ENCODE results near the gene LAIR1. TPM values are rescaled to one million over a fixed set of nuclear protein-coding genes. Genes with fewer than 3 reads are reported as not detected.
"Not testable (repeated sequence)": the region's sequence is repeated elsewhere in the genome, so short reads cannot be mapped to it uniquely, and the experiment has no call there.

Gene LAIR1
- total RNA-seq, 1 experiment from 2014 or later = not detected

DNA sequence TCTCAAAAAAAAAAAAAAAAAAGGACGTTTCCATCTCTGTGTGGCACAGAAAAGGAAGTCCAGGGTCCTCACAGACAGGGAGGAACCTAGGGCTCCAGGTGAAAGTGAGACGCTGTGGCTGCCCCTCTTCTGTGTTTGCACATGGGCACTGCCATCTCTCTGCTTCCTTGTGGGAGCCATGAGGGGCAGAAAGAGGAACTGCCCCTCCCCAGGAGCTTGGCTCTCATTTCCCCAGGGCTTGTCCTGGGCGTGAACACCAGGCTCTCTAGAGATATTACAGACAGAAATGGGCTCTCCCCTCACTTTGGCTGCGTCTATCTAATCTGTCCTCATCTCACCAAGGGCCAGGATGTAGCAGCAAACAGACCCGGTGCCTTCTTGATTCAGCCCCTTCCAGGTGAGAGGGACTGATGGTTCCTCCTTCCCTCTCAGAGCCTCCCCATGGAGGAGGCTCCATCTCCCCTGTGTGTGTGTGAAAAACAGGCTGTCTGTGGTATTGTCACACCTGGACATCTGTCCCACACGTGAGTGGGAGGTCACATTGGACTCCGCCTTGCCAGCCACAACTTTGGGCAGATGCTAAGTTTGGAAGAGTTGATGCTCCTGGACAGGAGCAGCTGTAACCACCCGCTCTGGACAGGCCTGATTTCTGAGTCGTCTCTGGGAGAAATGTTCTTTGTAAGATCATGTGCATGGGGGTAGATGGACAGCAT, 24.9 kb downstream of the LAIR1 start:
- no peak for DNase-seq

DNA sequence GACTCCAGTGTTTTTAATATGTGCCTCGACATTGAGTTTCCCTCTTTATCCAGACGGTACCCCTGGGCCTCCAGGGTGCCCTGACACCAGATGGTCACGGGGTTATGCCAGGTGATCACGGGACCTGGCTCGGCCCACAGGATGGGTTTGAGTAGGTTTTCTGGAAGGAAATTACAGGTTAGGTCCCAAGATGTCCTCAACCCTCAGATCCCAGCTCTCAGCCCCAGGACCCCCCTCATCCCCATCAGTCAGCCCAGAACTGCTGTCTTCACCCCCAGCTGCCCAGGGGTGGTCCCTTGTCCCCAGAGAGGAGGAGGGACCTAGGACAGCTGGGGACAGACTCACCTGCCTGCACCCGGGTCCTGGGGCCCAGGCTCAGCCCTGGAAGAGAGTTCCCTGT, 26.2 kb downstream of the LAIR1 start:
- H3K4me3 ChIP-seq = no peak overlapping the region
- H3K4me1 ChIP-seq = no peaks in the 10 kb centered on the region
- no peak overlapping the region for H3K27ac ChIP-seq
- no peaks in the 10 kb centered on the region for H3K9me3 ChIP-seq (replicated peaks)
- DNase-seq = no peak
- H3K36me3 ChIP-seq = no peaks in the 10 kb centered on the region
- H3K27me3 ChIP-seq = peaks cover 17% of the 10 kb centered on the region; the same call in 1 of the 2 replicates

More for the DNA sequence above, 24.9 kb downstream of the LAIR1 start:
- no peak overlapping the region for H3K27ac ChIP-seq
- H3K4me3 ChIP-seq = no peak overlapping the region
- H3K27me3 ChIP-seq = peaks cover 26% of the 10 kb centered on the region; the same call in 1 of the 2 replicates
- no peaks in the 10 kb centered on the region for H3K4me1 ChIP-seq
- H3K9me3 ChIP-seq (replicated peaks) = no peaks in the 10 kb centered on the region
- no peaks in the 10 kb centered on the region for H3K36me3 ChIP-seq

DNA sequence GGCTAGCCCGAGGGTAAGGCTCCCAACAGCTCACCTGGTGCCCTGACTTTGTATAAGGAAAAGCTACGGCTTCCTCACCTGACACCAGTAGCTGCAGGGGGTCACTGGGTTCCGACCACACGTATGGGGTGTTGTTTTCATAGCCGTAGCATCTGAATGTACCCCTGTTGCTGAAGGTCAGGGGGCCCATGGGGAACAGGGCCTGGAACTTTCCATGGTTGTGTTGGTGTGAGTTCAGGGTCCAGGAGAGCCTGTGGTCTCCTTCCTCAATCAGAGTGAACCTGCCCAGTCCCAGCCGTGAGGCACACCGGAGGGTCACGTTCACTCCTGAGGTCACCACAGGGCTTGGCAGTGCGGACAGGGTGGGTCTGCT, 26.9 kb downstream of the LAIR1 start:
- H3K36me3 ChIP-seq = no peaks in the 10 kb centered on the region
- H3K27ac ChIP-seq = no peak overlapping the region
- peaks cover 17% of the 10 kb centered on the region; the same call in 1 of the 2 replicates for H3K27me3 ChIP-seq
- DNase-seq = no peak
- H3K9me3 ChIP-seq (replicated peaks) = no peaks in the 10 kb centered on the region
- no peaks in the 10 kb centered on the region for H3K4me1 ChIP-seq
- no peak overlapping the region for H3K4me3 ChIP-seq

DNA sequence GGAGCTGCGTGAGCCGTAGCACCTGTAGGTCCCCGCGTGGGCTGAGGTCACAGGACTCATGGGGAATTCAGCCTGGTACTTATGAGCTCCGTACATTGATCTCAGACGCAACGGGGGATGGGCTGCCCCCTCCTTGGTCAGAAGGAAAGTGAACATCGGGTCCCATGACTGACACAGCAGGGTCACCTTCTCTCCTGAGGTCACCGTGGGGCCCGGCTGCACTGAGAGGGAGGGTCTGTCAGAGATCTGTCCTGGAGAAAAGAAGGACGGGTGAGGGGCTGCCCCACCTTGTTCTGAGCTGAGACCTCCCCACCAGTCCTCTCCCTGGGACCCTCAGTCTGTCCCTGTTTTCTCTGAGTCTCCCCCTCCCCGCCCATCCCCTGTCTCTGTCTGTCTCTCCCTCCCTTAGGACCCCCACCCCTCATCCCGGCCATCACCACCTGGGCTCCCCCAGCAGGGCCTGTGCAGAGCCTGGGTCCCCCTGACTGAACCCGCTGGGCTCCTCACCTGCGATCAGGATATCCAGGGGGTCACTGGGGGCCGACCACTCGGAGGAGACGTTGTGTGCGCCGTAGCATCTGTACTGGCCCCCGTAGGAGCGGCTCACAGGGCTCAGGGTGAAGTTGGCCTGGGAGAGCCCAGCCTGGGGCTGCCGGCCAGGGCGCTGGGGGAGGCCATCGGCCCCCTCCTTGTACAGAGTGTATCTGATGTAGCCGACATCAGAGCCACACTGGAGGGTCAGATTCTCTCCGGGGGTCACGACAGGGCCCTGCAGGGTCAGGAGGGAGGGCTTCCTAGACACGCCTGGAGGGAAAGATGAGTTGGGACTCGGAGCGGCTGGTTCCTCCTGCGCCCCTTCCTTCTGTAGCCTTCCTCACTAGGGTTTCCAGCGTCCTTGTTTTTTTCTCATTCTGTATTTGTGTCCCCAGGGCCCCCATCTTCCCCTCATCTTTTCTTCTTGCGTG, 27.6 kb downstream of the LAIR1 start:
- Histone ChIP-seq H3K4me3 (no peak overlapping the region), H3K27me3 (peaks cover 17% of the 10 kb centered on the region; the same call in 1 of the 2 replicates), H3K9me3 (replicated peaks) (no peaks in the 10 kb centered on the region), H3K36me3 (no peaks in the 10 kb centered on the region), H3K4me1 (no peaks in the 10 kb centered on the region), H3K27ac (no peak overlapping the region)
- no peak for DNase-seq

DNA sequence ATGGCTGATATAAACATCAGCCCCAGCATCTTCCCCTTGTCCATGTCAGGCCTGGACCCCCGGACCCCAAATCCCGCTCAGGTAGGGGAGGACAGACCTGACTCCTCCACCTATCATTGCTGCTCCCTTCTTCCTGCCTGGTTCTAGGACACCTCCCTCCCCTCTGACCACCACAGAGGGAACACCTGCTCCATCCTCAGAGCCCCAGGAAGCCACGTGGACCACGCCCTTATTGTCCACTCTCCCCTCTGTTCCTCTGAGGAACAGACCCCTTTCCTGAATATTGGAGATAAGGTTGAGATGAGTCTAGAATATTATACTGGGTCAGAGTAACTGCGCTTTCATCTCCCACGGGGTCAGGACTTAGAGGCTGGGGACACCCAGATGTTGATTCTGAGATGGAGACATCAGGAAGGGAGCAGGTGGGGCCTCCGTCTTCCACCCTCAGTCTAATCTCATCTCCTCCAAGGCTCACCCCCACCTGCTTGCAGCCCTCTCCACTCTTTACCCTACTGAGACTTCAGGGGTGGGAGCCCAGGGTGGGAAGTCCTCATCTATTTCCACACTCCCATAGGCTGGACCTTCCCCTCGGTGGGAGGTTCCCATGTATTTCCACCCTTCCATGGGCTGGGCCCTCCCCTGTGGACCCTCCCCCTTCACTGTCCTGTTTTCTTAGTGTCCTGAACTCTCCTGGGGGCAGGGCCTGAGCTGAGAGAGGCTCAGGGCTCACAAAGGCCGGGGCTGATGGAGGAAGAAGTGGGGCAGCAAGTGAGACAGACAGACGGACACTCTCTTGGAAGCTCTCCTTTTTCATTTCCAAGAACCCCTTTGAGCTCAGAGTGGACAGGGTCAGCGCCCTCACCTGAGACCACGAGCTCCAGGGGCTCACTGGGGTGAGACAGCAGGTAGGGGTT, 28.5 kb downstream of the LAIR1 start:
- no peak overlapping the region for H3K4me3 ChIP-seq
- peaks cover 17% of the 10 kb centered on the region; the same call in 1 of the 2 replicates for H3K27me3 ChIP-seq

DNA sequence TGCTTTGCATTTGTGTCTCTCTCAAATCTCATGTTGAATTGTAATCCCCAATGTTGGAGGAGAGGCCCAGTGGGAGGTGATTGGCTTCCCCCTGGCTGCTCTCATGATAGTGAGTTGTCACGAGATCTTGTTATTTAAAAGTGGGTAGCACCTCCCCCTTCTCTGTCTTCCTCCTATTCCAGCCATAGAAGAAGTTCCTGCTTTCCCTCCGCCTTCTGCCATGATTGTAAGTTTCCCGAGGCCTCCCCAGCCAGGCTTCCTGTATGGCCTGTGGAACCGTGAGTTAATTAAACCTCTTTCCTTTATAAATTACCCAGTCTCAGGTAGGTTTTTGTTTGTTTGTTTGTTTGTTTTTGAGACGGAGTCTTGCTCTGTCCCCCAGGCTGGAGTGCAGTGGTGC, 29.6 kb downstream of the LAIR1 start:
- no peaks in the 10 kb centered on the region for H3K36me3 ChIP-seq
- DNase-seq = no peak
- H3K4me3 ChIP-seq = no peak overlapping the region
- H3K27me3 ChIP-seq = peaks cover 17% of the 10 kb centered on the region; the same call in 1 of the 2 replicates
- H3K9me3 ChIP-seq (replicated peaks) = no peaks in the 10 kb centered on the region
- no peaks in the 10 kb centered on the region for H3K4me1 ChIP-seq
- H3K27ac ChIP-seq = no peak overlapping the region

More for the DNA sequence above, 28.5 kb downstream of the LAIR1 start:
- Histone ChIP-seq H3K9me3 (replicated peaks) (no peaks in the 10 kb centered on the region), H3K36me3 (no peaks in the 10 kb centered on the region), H3K27ac (no peak overlapping the region), H3K4me1 (no peaks in the 10 kb centered on the region)
- DNase-seq = no peak

DNA sequence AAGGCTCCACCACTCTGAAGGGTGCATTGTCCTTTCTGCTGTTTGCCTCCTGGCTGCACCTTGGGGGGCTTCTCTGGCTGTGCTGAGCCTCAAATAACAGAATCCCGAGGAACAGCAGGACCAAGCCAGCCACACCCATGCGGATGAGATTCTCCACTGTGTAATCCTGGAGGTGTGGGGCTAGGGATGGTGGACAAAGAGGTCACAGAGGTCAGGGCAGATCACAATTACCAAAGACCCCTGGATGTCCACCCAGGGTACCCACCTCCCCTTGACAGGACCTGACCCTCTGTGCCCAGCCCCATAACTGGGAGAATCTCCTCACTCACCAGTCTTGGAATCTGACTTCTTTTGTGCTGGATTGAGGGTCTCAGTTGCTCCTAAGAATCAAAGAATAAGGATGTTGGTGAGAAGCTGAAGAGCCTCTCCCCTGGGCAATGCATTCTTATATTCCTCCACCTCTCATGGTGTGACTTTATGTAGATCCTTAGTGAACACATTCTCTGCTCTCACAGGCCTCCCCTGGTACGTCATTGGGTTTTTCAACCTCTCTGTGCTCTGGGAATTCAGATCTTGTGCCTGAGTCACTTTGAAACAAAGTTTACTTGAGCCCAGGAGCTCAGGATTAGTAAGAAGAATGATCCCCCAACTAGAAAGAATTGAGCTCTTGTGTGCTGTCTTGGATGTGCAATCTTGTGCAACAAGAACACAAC, 31.0 kb downstream of the LAIR1 start:
- H3K9me3 ChIP-seq (replicated peaks) = no peaks in the 10 kb centered on the region
- H3K27ac ChIP-seq = no peak overlapping the region
- no peaks in the 10 kb centered on the region for H3K4me1 ChIP-seq
- DNase-seq = no peak
- H3K27me3 ChIP-seq = peaks cover 14% of the 10 kb centered on the region; the same call in 1 of the 2 replicates
- no peak overlapping the region for H3K4me3 ChIP-seq
- no peaks in the 10 kb centered on the region for H3K36me3 ChIP-seq

DNA sequence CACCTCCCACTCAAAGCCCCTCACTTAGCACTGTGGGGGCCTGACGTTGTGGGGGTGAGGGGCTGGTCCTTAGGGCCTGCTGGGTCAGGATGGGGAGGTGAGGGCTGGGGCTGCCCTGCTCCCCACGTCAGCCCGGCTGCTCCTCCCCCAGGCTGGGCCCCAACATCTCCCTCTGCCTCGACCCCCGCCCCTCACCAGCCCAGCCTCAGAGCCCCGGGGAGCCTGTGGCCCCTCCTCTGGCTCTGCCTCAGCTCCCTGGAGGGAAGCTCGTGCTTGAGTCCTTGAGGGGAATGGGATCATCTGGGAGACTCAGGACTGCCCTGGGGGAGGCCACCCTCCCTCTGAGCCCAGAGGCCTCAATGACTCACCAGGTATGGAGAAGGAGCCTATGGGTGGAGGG, 32.6 kb downstream of the LAIR1 start:
- H3K27ac ChIP-seq = no peak overlapping the region
- 0 out of 2 replicates have a peak, but pooled peaks cover 9% of the 10 kb centered on the region for H3K27me3 ChIP-seq
- DNase-seq = no peak
- no peaks in the 10 kb centered on the region for H3K36me3 ChIP-seq
- no peaks in the 10 kb centered on the region for H3K9me3 ChIP-seq (replicated peaks)
- no peaks in the 10 kb centered on the region for H3K4me1 ChIP-seq
- H3K4me3 ChIP-seq = no peak overlapping the region

DNA sequence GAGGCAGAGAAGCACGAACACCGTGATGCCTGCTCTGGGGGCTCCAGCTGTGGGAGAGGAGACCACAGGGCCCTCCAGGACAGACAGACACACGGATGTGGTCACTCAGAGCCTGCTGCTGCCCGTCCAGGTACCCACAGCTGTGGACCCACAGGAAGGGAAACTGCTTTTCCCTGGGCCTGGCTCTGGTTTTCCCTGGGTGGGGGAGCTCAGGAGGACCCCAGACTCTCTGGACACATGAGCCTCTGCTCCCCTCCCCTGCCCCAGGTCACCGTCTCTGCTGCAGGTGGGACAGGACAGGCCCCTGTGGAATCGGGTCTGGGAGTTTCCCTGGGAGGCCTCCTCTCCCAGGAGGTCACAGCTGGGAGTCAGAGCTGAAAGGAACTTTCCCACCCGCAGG, 33.1 kb downstream of the LAIR1 start:
- H3K27me3 ChIP-seq = 0 out of 2 replicates have a peak, but pooled peaks cover 9% of the 10 kb centered on the region
- no peaks in the 10 kb centered on the region for H3K9me3 ChIP-seq (replicated peaks)
- H3K36me3 ChIP-seq = no peaks in the 10 kb centered on the region
- no peak overlapping the region for H3K4me3 ChIP-seq
- H3K27ac ChIP-seq = no peak overlapping the region
- no peak for DNase-seq
- no peaks in the 10 kb centered on the region for H3K4me1 ChIP-seq

DNA sequence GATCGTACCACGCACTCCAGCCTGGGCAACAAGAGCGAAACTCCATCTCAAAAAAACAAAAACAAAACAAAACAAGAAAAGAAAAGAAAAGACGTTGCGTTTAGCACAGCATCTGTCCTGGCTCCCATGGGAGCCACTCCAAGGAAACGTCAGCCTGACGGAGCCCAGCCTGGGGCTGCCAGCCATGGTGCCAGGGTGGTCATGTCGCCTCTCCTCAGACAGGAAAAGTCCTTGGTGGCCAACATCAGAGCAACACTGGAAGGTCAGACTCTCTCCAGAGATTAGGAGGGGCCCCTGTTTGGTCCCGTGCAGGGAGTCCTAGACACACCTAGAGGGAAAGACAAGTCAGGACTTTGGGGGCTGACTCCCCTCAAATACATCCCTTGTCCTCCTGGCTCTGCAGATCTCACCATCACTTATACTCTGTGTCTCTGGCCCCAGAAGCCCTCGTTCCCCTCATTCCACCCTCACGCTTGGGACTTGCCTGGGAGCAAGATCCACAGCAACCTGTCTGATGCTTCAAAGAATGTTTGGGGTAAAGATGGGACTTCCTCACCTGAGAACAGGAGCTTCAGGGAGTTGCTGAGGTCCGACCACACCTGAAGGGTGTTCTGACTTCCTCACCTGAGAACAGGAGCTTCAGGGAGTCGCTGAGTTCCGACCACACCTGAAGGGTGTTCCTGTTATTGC, 35.1 kb downstream of the LAIR1 start:
- Histone ChIP-seq H3K27ac (no peak overlapping the region), H3K4me1 (no peaks in the 10 kb centered on the region), H3K9me3 (replicated peaks) (no peaks in the 10 kb centered on the region), H3K4me3 (no peak overlapping the region), H3K36me3 (no peaks in the 10 kb centered on the region), H3K27me3 (no peaks in the 10 kb centered on the region)
- DNase-seq = no peak

DNA sequence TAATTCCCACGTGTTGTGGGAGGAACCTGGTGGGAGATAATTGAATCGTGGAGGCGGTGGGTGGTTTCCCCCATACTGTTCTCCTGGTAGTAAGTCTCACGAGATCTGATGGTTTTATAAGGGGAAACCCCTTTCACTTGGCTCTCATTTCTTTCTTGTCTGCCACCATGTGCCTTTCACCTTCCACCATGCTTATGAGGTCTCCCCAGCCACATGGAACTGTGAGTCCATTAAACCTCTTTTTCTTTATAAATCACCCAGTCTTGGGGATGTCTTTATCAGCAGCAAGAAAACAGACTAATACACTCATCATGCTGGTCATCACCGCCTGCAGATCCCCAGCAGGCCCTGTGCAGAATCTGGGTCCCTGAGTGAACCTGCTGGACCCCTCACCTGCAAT, 36.0 kb downstream of the LAIR1 start:
- DNase-seq; H3K4me3 ChIP-seq; H3K36me3 ChIP-seq; H3K9me3 ChIP-seq (replicated peaks); H3K4me1 ChIP-seq; H3K27me3 ChIP-seq; H3K27ac ChIP-seq: not testable (repeated sequence)

DNA sequence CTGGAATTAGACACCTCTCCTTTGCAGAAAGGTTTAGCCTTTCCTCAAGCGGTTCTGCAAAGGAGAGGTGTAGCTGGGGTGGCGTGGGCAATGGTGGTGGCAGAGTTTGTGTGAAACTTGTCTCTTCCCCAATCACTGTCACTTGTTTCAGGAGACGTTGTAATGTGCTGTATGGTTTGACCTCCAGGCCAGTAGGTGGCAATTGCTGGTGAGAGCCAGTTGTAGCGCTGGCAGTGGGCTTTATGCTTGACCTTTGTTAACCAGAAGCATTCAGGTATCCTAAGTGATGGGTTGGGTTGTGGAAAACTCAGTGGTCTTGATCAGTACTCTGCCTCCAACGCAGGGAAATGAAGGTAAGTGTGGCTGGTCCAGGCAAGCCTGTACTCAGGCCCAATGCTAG, 39.1 kb downstream of the LAIR1 start:
- H3K4me3 ChIP-seq = no peak overlapping the region
- no peaks in the 10 kb centered on the region for H3K9me3 ChIP-seq (replicated peaks)
- H3K27ac ChIP-seq = no peak overlapping the region
- H3K27me3 ChIP-seq = no peaks in the 10 kb centered on the region
- H3K4me1 ChIP-seq = no peaks in the 10 kb centered on the region
- DNase-seq = no peak
- no peaks in the 10 kb centered on the region for H3K36me3 ChIP-seq

DNA sequence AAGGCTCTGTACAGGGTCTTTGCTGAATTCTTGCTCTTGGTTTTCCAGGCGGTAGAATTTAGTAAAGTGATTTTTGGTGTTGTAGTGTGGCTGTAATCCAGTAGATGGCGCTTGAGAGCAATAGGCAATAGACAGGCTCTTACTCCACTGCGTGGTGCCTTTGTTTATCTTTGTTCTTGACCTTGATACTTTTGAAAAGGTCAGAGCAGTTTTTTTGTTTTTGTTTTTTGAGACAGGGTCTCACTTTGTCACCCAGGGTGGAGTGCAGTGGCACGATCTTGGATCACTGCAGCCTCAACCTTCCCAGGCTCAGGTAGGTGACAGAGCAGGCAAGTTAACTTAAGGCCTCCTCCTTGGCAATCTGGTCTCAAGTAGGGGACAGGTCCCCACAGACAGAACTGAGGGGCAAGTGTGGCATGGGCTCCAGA, 39.5 kb downstream of the LAIR1 start:
- H3K4me3 ChIP-seq = no peak overlapping the region
- no peaks in the 10 kb centered on the region for H3K4me1 ChIP-seq
- H3K9me3 ChIP-seq (replicated peaks) = no peaks in the 10 kb centered on the region
- H3K27me3 ChIP-seq = no peaks in the 10 kb centered on the region
- H3K36me3 ChIP-seq = no peaks in the 10 kb centered on the region
- H3K27ac ChIP-seq = no peak overlapping the region
- DNase-seq = peak in 1 of 2 experiments; percentile 60

All from SJCRH30 (cell line).